OCI-LY3 (cell line): ENCODE results near the gene USP47.

ENCODE experiments used
- CTCF ChIP-seq: fragments of 200-600, 300-600 bp; sonication (generic); IDR thresholded peaks from 2 replicates; pipeline ENCODE4 v1.5.1; 2014; ENCODE audit warnings: antibody characterized with exemption, low read length, low read depth
- EZH2phosphoT487 ChIP-seq: fragments of 200-600 bp; shearing (Covaris generic); IDR thresholded peaks from 2 replicates; pipeline ENCODE4 v1.6.1; 2018; ENCODE audit warnings: antibody characterized with exemption, mixed run types, low read depth

GRCh38 chr11:11969380-11970215 is 127.8 kb downstream of the USP47 start:
- TF ChIP-seq CTCF (no peak), EZH2phosphoT487 (no peak)
